Hematopoietic multipotent progenitor cell treated with erythropoietin and hydrocortisone succinate and interleukin-3 and kit ligand, for 4 days (in vitro differentiated cells): ENCODE data around the gene MAFG.
"Not testable (repeated sequence)": the region's sequence is repeated elsewhere in the genome, so short reads cannot be mapped to it uniquely, and the experiment has no call there.

ENCODE experiments used
- DNase-seq: peaks from one replicate; pipeline ENCODE4 v3.0.0-alpha.2; 2015

MAFG gene

DNA sequence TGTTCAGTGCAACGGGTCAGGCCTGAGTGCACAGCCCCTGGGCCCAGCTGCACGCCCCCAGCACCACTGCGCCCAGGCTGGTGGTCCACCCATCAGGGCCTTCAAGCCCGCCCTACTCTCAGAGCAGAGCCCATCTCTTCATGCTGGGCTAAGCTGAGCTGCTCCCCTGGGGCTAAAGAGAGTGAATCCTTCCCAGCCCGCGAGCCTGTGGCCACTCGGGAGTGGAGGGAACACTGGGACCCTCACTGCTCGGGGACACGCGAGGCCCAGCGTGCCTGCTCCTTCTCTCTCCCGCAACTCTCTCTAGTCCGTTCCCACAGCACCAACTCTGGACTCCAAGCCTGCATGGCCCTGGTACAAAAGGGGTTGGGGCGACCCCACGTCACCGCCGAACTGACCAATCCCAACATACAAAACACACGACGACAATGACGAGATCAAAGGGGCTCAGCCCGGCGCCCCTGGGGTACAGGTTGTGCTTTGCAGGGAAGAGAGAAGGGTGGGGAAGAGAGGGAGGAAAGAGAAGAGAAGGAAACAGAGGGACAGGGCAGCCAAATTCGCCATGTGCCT lies 5.5 kb downstream of the MAFG start:
- DNase-seq, result no peak

DNA sequence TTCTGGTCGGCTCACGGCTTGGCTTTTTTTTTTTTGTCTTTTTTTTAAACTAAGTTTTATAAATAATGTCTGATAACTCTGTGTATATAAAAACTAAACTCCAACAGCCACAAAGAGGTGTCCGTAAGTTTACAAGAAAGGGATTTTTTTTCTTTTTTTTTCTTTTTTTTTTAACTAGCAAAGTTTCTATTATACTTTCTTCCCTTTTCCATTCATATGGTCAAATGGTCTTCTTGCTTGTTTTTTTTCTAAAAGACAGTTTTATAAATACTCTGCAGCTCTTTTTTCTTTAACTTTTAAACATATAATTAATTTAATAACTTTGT lies 6.0 kb downstream of the MAFG start:
- no peak for DNase-seq

DNA sequence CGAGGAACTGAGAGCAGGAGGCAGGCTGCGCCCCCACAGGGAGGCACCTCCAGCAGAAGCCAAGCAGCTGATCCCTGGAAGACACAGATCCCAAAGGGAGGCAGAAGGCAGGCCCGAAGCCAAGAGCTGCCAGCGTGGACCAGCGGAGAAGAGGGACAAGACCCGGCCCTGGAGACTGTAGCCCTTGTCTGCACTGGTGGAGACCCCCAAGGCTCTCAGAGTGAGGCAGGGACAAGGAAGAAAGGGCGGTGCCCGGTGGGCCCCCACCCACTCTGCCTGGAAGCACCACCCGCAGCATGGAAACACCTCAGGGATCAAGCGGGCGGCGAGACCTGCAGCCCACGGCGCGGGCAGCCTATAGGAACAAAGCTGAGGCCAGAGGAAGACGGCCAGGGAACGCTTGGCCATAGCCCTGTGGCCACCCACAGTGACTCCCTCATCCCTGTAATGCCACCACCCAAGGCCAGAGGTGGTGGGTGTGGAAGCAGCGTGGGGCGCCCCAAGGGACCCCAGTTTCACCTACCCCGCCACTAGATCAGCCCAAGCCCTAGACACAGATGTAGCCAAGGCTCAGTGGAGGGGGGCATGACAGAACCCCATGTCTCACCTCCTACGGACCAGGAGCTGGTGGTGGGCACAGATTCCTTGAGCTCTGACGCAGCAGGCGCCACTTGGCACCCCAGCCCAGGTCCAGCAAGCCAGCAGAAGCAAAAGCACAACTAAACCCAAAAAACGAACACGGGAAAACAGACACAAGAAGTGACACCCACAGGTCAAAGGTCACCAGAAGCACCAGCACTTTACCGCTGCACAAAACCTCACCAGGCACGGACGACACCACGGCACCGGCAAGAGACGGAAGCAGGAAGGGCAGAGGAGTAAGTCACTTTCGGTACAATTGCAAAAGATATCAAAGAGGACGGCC lies 6.7 kb downstream of the MAFG start:
- DNase-seq, result no peak

DNA sequence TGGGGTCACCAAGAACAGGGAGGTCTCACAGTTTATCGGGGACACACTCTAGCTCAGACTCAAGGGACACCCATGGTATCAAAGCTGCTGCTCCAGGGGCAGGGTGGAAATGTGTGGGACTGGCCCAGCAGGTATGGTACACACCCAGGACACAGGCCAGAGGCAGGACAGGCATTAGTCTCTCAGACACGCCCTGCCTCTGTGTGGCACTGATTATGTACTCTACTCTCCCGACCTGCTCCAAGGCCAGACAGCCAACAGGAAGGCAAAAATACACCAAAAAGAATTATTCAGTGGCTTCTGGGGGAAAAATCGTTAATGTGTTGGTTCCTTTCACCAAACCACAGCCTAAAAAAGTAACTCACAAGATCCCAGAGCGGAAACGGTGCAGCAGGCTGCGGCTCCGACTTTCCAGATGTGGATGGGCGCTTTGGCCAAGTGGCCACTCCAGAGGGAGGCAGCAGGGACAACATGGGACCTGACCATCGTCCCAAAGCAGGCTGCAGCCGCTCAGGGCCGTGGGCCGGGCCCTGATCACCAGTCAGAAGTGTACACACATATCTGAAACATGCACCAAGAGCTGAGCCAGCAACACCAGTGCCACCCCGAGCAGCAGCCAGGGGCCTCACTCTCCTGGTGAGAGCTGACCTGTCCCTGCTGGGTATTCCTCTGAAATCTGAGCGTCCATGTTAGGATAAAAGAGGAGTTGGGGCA lies 8.5 kb downstream of the MAFG start:
- DNase-seq, result peak; percentile 64

DNA sequence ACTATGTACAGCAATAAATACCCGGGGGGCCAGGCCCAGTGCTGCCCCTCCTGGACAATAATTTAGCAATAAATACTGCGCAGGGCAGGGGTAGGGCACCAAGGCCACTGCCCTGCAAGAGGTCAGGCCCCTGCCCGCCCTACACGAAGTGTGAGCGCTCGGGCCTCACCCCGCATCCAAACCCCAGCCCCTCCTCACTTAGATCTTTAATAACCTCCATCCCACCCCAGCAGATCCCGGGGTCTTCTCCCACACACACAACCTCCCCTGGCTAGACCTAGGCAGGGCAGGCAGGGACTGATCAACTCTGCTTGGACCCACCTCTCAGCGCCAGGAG lies 9.2 kb downstream of the MAFG start:
- not testable (repeated sequence) for DNase-seq

DNA sequence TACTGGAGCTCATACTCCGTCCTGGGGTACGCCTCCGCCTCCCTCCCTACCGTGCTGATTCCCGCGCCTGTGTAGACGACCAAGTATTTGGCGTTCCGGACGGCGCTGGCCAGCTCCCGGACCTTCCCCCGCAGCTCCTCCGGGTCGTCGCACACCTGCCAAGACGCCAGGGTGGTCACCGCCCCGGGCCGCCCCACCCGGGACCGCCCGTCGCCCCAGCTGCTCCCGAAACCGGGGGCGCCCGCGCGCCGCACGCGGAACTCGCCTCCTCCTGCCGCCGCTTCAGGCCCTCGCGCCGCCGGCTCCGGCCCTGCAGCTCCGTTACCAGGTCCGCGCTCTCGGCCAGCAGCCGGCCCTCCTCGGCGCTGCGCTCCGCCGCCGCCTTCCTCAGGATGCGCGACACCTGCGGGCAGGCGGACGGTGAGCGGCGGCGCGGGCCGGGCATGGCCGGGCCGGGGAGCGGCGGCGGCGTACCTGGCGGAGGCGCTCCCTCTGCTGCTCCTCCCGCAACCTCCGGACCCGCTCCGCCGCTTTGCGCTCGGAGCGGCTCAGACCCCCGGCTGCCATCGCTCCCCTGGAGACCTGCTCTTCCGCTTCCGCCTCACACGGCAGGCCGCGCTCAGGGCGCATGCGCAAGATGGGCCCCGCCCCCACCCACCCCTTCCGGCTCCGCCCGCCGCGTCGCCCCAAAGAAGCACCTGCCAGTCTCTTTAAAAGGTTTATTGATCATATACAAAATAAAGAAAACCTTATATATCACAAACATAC lies 9.8 kb downstream of the MAFG start, which contains the start of gene SIRT7:
SIRT7 (minus strand) TSS at position 612 of the 768 bp plus-strand sequence; CDS start at position 567, 45 bp downstream.
- DNase-seq, result peak; percentile 91

DNA sequence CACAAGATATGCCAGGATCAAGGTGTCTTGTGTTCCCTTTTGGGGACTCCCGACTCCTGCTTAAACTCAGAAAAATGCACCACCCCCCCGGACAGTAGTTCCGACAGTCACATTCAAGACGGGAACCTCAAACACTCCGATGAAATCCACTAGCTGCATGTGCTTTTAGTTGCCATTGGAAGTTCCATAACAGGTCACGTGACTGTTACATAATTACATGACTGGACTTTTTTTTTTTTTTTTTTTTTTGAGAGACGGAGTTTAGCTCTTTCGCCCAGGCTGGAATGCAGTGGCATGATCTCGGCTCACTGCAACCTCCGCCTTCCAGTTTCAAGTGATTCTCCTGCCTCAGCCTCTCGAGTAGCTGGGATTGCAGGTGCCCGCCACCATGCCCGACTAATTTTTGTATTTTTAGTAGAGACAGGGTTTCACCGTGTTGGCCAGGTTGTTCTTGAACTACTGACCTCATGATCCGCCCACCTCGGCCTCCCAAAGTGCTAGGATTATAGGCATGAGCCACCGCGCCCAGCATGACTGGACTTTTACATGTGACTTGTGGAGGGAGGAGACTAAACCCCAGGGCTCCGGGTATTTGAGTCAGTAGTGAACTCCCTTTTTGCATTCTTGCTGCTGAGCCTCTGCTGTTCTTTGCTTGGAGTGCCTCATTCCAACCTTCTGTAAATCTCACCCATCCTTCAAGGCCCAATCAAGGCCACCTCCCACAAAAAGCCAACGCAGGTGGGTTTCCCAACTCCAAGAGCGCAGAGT lies 11.1 kb downstream of the MAFG start:
- peak; percentile 56 for DNase-seq

DNA sequence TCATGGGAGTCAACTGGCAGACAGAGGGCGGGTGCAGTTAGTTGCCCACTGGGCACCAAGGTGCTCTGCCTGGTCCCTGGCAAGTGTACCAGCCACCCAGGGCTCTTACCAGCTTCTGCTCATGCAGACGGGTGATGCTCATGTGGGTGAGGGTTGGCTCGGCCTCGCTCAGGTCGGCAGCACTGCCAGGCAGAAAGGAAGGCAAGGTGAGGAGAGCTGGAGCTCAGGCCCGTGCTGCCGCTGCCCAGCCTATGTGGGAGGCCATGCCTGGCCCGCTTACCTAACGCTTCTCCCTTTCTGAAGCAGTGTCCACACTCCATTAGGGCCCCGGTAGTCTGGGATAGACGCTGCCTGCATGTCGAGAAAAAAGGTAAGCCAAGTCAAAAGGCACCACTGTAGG lies 12.2 kb downstream of the MAFG start:
- DNase-seq, result no peak

DNA sequence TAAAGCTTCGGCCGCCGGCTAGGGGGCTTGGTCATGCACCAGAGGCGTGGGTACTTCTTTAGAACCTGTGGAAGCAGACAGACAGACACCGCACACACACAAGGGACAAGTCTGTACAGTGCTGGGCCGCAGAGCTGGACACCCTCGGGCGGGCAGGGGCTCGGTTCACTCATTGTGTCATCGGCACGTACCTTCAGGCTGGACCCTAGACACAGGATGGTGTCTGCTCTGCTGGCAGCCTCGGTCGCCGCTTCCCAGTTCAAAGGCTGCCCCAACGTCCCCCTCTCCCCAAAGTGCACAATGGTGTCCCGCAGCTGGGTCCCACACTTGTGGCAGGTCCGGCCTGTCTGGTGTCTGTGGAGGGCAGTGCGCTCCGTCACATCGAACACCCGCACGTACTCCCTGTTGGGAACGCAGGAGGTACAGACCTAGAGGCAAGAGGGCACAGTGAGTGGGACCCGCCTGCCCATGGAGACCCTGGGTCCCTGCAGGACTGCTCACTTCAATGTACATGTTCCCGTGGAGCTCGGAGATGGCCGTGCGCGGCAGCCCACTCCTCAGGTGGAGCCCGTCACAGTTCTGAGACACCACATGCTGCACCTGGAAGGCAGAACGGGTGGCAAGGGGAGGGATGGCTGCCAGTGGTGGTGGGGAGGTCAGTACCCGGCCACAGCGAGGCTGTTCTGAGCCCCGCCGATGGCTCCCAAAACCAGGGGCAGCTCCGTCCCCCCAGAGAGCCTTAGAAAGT lies 13.3 kb downstream of the MAFG start:
- no peak for DNase-seq

DNA sequence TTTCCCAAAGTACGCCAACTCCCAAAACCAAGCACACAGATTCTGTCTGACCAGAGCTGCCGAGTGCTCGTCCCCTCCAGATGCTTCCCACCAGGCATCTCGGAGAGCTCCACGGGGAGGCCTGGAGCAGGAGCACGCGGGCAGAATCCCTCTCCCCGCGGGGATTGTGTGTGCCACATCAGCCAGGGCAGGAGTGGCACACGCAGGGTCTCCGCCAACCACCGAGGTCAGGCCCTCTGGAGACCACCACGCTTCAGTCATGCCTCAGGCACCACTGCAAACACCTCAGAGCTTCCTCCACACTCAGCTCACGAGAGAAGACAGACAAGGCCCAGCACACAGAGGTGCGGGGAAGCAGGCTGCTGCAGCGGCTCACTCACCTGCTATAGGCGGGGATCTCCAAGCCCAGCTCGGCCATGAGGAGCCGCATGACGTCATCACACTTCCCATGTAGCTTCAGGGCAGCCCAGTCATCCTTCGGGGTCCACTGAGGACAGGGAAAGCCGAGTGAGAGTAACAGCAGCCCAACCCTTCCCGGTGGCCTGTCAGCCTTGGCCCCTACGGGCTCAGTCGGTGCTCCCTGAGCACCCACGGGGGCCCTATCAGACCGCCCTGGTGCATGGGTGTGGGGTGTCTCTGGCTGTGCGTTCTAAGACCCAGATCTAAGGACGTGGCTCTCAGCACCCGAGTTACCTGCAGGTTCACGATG lies 14.0 kb downstream of the MAFG start:
- DNase-seq, result no peak

DNA sequence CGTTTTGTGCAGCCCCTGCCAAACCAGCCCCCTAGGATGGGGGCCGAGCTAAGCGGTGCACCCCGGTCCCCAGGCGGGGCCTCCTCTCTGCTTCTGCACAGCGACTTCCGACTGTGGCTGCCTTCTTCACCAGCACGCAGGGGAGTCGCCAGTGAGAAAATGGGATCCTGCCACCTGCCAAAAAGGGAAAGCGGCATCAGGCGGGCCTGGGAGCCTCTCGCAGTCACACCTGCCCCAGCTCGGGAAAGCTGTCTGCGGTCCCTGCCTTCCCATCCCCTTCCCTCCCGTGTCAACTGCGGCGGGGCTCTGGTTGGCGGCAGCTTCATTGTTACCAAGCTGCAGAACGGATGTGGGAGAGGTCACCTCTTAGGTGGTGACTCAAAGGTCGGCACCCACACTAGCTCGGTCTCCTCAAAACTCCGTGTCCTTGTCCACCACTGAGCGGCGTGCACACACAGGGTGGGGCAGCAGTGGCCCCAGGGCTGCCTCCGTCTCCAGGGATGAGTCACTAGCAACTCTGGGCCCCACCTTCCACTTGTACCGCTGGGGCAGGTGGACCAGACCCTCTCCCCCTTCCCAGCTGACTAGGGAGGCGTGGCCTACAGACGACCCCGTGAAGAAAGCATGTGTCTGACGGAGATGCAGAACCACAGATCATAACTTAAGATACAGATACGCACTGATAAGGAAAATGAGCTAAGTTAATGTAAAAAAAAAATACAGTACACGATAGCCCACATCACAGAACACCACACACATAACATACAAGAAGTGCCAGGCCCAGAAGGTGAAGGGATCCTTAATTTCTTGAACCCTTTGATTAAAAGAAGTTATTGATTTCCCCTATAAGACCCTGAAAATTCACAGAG lies 14.9 kb downstream of the MAFG start:
- DNase-seq, result peak; percentile 30

DNA sequence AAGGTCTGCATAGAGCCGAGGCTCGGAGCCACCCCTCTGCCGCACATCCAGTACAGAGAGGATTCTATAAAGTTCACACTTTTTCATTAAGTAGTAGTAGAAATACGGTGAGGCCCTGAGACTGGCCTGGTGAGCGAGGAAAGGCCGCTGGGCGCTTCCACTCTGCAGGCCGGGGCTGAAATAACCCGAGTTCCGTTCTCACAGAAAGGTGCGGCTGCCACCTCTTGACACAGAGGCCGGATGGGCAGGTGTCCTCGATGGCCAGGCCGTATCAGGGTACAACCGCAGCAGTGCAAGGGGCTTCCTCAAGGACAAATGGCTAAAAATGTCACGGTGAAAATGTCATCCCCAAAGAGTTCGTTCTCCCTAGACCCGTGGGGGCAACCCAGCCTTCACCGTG lies 15.6 kb downstream of the MAFG start:
- DNase-seq, result no peak

DNA sequence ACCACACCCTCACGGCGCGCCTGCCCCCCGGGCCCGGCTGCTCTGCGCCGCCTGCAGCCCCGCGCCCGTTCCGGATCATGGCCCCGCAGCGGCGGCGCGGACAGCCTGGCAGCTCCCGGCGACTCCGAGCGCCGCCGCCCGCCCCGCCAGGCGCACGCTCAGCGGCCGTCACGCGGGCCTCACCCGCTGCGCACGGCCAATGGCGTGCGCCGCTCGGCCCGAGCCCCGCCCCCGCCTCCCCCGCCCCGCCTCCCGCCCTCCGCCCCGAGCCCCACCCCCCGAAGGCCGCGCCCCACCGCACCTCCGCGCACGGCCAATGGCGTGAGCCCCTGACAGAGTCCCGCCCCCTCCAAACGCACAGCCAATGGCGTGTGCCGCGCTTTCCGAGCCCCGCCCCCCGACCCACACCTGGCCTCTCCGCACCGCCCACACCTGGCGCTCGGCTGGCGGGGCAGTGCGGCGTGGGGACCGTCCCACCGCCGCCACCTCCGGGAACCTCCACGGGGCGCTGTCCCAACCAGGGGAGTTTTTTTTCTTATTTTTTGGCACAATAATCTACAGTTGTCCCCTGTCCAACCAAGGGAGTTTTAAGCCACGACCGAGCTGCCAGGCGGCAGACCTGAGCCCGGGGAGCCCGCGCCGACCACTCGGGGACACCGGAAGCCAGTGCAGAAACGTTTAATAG lies 16.1 kb downstream of the MAFG start, which contains the start of gene PCYT2:
PCYT2 (minus strand) TSS at position 123 of the 685 bp plus-strand sequence; CDS start at position 79, 44 bp downstream.
- peak; percentile 95 for DNase-seq

DNA sequence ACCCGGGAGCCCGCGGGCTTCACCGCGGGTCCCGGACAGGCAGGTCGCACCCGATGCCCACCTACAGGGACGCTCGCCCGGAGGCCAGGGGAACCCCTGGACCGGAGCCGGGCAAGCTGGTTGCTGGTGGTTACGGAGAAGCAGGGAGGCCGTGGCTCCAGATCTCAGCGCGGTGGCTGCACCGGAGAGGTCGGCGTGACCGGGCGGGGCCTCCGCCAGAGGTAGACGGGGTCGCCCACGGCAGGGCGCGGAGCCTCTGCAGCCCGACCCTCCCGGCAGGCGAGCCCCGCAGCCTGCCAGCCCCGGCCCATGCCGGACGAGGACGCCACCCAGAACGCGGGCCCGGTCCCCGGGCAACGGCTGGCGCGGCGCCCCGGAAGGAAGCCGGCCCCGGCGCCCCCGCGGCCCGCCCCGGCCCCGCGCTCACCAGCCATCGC lies 16.7 kb downstream of the MAFG start:
- DNase-seq, result no peak

DNA sequence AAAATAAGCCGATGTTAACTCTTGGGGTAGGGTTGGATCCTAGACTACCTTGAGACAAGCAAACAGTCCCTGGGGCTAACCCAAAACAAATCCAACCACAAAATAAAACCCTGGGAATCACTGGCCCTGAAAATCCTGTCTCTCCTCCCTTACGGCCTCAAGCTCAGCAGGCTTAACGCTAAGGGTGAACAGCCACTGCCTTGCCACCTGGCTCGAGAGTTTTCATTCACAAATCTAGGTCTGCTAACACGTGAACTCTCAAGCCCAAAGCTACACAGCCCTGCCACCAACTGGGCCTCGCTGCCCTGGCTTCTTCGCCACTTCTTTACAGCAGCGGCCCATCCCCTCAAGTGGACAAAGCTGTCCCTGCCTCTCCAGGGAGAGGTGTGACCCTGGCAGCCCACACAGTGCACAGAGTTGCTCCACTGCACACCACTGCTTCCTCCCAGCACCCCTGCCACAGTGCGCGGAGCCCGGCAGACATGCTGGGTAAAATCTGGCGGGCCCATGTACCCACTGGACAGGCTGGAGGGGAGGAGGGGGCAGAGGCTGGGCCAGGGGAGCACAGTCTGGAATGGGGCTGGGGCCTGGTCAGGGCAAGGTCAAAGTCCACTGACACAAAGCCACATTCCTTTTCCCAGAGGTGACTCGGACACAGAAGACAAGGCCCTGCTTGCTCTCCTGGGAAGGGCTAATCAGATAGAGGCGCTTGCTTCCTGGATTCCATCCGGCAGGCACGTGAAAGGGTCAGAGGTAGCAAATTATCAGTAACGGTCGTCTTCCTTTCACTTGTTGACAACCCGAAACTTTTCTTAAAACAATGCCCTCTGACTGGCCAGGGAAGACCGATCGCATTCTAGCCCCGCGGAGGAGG lies 17.3 kb downstream of the MAFG start:
- peak; percentile 53 for DNase-seq

DNA sequence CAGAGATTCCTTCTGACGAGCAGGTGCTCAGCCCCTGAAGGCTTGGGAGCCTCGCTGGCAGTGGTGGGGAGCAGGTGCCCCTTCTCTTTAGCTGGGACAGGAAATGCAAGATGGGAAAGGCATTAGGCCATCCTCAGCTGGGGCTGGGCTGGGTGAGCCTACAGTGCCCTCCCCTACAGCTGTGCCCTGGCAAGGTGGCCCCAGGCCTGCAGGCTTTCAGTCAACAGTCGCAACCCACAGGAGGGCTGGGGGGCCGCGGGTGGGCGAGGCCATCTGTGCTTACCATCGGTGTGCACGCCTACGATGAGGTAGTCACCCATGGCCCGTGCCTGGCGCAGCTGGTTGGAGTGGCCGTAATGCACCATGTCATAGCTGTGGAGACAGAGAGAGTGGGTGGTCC lies 18.3 kb downstream of the MAFG start:
- no peak for DNase-seq

DNA sequence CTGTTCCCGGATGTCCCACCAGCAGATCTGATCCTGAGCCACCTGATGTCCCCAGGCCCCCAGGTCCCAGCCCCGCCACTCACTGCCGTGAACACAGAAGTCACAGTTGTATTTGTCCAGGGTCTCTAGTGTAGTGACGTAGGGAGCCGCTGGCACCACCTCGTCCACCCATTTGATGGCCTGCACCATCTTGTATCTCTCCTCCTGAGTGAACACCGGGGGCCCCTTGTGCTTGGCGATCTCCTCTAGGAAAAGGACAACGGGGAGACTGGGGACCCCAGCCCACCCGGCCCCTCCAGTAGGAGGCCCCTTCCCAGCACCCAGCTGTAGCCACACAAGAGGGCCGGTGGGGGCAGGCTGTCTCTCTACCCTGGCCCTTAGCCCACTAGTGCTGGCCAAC lies 18.7 kb downstream of the MAFG start:
- no peak for DNase-seq
